OCI-LY1 (cell line): ENCODE measurements around the gene SYP.

ENCODE experiments used
- H2AFZ ChIP-seq: fragments of 200-600 bp; sonication (generic), shearing (Covaris generic); 2 replicates; pipeline ENCODE4 v1.6.0; 2014; ENCODE audit warnings: antibody characterized with exemption, mild to moderate bottlenecking, low read length
- H3F3A ChIP-seq: fragments of 200-600 bp; sonication (generic), shearing (Covaris generic); 2 replicates; pipeline ENCODE4 v1.6.0; 2014; ENCODE audit warnings: mild to moderate bottlenecking, antibody characterized with exemption, low read length, moderate library complexity; ENCODE audit not compliant: insufficient read depth
- H3K27ac ChIP-seq: fragments of 200-600 bp; sonication (generic); 2 replicates; pipeline ENCODE4 v1.5.1; 2014; ENCODE audit warnings: low read length, mixed run types, mild to moderate bottlenecking, low read depth; ENCODE audit not compliant: poor library complexity, severe bottlenecking
- H3K27me3 ChIP-seq: fragments of 200-600 bp; sonication (generic); 2 replicates; pipeline ENCODE4 v1.6.0; 2014; ENCODE audit warnings: antibody characterized with exemption, mild to moderate bottlenecking, low read length, moderate library complexity; ENCODE audit not compliant: insufficient read depth
- H3K36me3 ChIP-seq: fragments of 200-600 bp; sonication (generic); 2 replicates; pipeline ENCODE4 v1.6.1; 2014; ENCODE audit warnings: mild to moderate bottlenecking, antibody characterized with exemption, low read length, moderate library complexity, mixed read lengths; ENCODE audit not compliant: insufficient read depth
- H3K4me1 ChIP-seq: fragments of 200-600 bp; sonication (generic); 2 replicates; pipeline ENCODE4 v1.5.1; 2014; ENCODE audit warnings: mild to moderate bottlenecking, low read length, moderate library complexity; ENCODE audit not compliant: insufficient read depth, severe bottlenecking
- H3K4me2 ChIP-seq: fragments of 200-600 bp; sonication (generic), shearing (Covaris generic); 2 replicates; pipeline ENCODE4 v1.6.1; 2014; ENCODE audit warnings: low read length
- H3K4me3 ChIP-seq: fragments of 200-600 bp; sonication (generic); 2 replicates; pipeline ENCODE4 v1.5.1; 2014; ENCODE audit warnings: low read length, low read depth, mild to moderate bottlenecking, mixed read lengths; ENCODE audit not compliant: poor library complexity, severe bottlenecking
- H3K79me2 ChIP-seq: fragments of 200-600 bp; shearing (Covaris generic); 2 replicates; pipeline ENCODE4 v1.6.1; 2016; ENCODE audit warnings: mixed run types, low read length, mixed read lengths; ENCODE audit not compliant: insufficient read depth
- H3K9ac ChIP-seq: fragments of 200-600 bp; sonication (generic), shearing (Covaris generic); 2 replicates; pipeline ENCODE4 v1.6.1; 2014; ENCODE audit warnings: mild to moderate bottlenecking, low read length, mixed read lengths
- H3K9me2 ChIP-seq: fragments of 200-600 bp; sonication (generic), shearing (Covaris generic); 2 replicates; pipeline ENCODE4 v1.6.1; 2014; ENCODE audit warnings: low read depth, mild to moderate bottlenecking, low read length, mixed read lengths
- H3K9me3 ChIP-seq: fragments of 200-600 bp; shearing (Covaris generic); 2 replicates; pipeline ENCODE4 v1.6.1; 2014; ENCODE audit warnings: low read length, mixed read lengths
- H4K20me1 ChIP-seq: fragments of 200-600 bp; sonication (generic), shearing (Covaris generic); 2 replicates; pipeline ENCODE4 v1.6.0; 2016; ENCODE audit warnings: mild to moderate bottlenecking, low read length; ENCODE audit not compliant: insufficient read depth
- CTCF ChIP-seq: fragments of 200-600 bp; sonication (generic), shearing (Covaris generic); IDR thresholded peaks from 2 replicates; pipeline ENCODE4 v1.5.1; 2017; ENCODE audit warnings: mild to moderate bottlenecking, antibody characterized with exemption, low read length, moderate library complexity, mixed read lengths
- EZH2 ChIP-seq: fragments of 200-600 bp; sonication (generic), shearing (Covaris generic); IDR thresholded peaks from 2 replicates; pipeline ENCODE4 v1.8.0; 2017; ENCODE audit warnings: borderline replicate concordance, mixed run types, mild to moderate bottlenecking, antibody characterized with exemption, low read length, moderate library complexity, mixed read lengths

The SYP gene

GRCh38 chrX:49193542-49193964 is 6.4 kb downstream of the SYP start:
- no peak overlapping the region for H3K27ac ChIP-seq
- no peaks in the 10 kb centered on the region for H3K27me3 ChIP-seq
- no peak overlapping the region for H3K4me2 ChIP-seq
- no peaks in the 10 kb centered on the region for H3K36me3 ChIP-seq
- TF ChIP-seq EZH2 (no peak), CTCF (no peak)
- H3K4me1 ChIP-seq = peaks cover 12% of the 10 kb centered on the region
- no peak overlapping the region for H3K9ac ChIP-seq
- H3K4me3 ChIP-seq = no peak overlapping the region
- H3K79me2 ChIP-seq = no peaks in the 10 kb centered on the region
- H3F3A ChIP-seq = no peaks in the 10 kb centered on the region
- no peaks in the 10 kb centered on the region for H4K20me1 ChIP-seq
- no peaks in the 10 kb centered on the region for H3K9me2 ChIP-seq
- no peaks in the 10 kb centered on the region for H3K9me3 ChIP-seq
- H2AFZ ChIP-seq = no peak overlapping the region

DNA sequence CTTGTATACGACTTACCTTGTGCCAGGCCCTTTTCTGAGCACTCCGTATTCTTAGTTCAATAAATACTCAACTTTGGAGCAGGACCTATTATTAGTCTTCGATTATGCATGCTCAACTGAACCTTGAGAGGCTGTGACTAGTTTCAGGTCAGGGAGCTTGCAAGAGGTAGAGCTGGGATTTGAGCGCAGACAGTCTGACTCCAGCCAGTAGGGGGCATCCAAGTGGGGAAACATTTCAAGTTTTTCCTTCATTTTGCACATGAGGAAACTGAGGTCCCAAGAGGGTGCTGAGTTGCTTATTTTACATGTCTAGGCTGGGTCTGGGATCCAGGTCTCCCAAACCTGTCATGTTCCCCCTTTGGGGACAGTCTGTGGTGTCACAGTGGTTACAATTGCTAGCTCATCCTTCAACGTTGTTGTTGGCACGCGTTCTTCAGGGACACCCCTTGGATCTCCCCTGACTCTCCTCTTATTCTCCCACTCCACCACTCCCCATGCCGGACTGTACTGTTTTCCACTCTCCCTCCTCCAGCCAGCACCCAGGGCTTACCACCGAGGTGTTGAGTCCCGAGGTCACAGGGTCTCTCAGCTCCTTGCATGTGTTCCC is 7.2 kb downstream of the SYP start:
- no peaks in the 10 kb centered on the region for H3K9me3 ChIP-seq

GRCh38 chrX:49191574-49192011 is 8.4 kb downstream of the SYP start:
- Histone ChIP-seq H3K4me1 (peaks cover 17% of the 10 kb centered on the region), H3K9me3 (no peaks in the 10 kb centered on the region), H3F3A (no peaks in the 10 kb centered on the region), H2AFZ (no peak overlapping the region), H3K79me2 (no peaks in the 10 kb centered on the region), H3K27me3 (no peaks in the 10 kb centered on the region), H3K36me3 (no peaks in the 10 kb centered on the region), H4K20me1 (no peaks in the 10 kb centered on the region), H3K9me2 (no peaks in the 10 kb centered on the region), H3K4me2 (peak overlapping the region; percentile 74), H3K27ac (peak overlapping the region; percentile 1), H3K4me3 (peak overlapping the region; percentile 78), H3K9ac (peak overlapping the region; percentile 73)
- TF ChIP-seq CTCF = no peak
- no peak for TF ChIP-seq EZH2

More for the DNA sequence above, 7.2 kb downstream of the SYP start:
- H4K20me1 ChIP-seq = no peaks in the 10 kb centered on the region
- no peak overlapping the region for H3K9ac ChIP-seq
- H3K27me3 ChIP-seq = no peaks in the 10 kb centered on the region
- H3K36me3 ChIP-seq = no peaks in the 10 kb centered on the region
- no peak for TF ChIP-seq EZH2
- peak; percentile 59 for TF ChIP-seq CTCF
- no peak overlapping the region for H3K4me2 ChIP-seq
- H3K27ac ChIP-seq = no peak overlapping the region
- no peaks in the 10 kb centered on the region for H3K9me2 ChIP-seq
- H2AFZ ChIP-seq = no peak overlapping the region
- no peaks in the 10 kb centered on the region for H3K79me2 ChIP-seq
- H3K4me1 ChIP-seq = peaks cover 12% of the 10 kb centered on the region
- H3F3A ChIP-seq = no peaks in the 10 kb centered on the region
- H3K4me3 ChIP-seq = peak overlapping the region; percentile 78
